H9 (cell line): ENCODE data around the gene HAND2. TPM values are rescaled to one million over a fixed set of nuclear protein-coding genes. Genes with fewer than 3 reads are reported as not detected.

Experiments used
- DNase-seq: peaks from one replicate; pipeline ENCODE4 v3.0.0-alpha.2; 2017
- H2AFZ ChIP-seq: one replicate; pipeline ENCODE4 v1.6.1; 2013; ENCODE audit warnings: mild to moderate bottlenecking, low read length, control low read depth, moderate library complexity
- H2AK5ac ChIP-seq: 2 replicates; pipeline ENCODE4 v1.6.1; 2013; ENCODE audit warnings: low read length, control low read depth, mixed read lengths; ENCODE audit not compliant: insufficient read length
- H2BK120ac ChIP-seq: one replicate; pipeline ENCODE4 v1.6.1; 2013; ENCODE audit warnings: low read depth, mild to moderate bottlenecking, low read length, control low read depth, inconsistent platforms; ENCODE audit not compliant: poor library complexity, severe bottlenecking
- H2BK12ac ChIP-seq: 2 replicates; pipeline ENCODE4 v1.6.1; 2013; ENCODE audit warnings: low read length, control low read depth, mixed read lengths, low read depth; ENCODE audit not compliant: insufficient read length
- H2BK15ac ChIP-seq: 2 replicates; pipeline ENCODE4 v1.6.1; 2013; ENCODE audit warnings: low read depth, low read length, control low read depth
- H2BK20ac ChIP-seq: one replicate; pipeline ENCODE4 v1.6.1; 2013; ENCODE audit warnings: low read depth, mild to moderate bottlenecking, low read length, control low read depth, inconsistent platforms; ENCODE audit not compliant: poor library complexity, severe bottlenecking
- H2BK5ac ChIP-seq: 2 replicates; pipeline ENCODE4 v1.6.1; 2013; ENCODE audit warnings: low read length, control low read depth, mixed read lengths; ENCODE audit not compliant: insufficient read length
- H3K14ac ChIP-seq: 2 replicates; pipeline ENCODE4 v1.6.1; 2013; ENCODE audit warnings: low read length, control low read depth; ENCODE audit not compliant: insufficient read depth
- H3K18ac ChIP-seq: 2 replicates; pipeline ENCODE4 v1.6.1; 2013; ENCODE audit warnings: low read depth, mild to moderate bottlenecking, mixed read lengths, low read length, control low read depth; ENCODE audit not compliant: insufficient read length
- H3K23ac ChIP-seq: 2 replicates; pipeline ENCODE4 v1.6.1; 2013; ENCODE audit warnings: low read length, control low read depth, mixed read lengths, low read depth; ENCODE audit not compliant: insufficient read length
- H3K23me2 ChIP-seq: 2 replicates; pipeline ENCODE4 v1.6.1; 2013; ENCODE audit warnings: low read depth, mild to moderate bottlenecking, mixed read lengths, low read length, control low read depth; ENCODE audit not compliant: insufficient read length, poor library complexity, severe bottlenecking
- H3K27ac ChIP-seq: 2 replicates; pipeline ENCODE4 v1.5.1; 2013; ENCODE audit warnings: low read length, control low read depth, mixed read lengths, low read depth; ENCODE audit not compliant: insufficient read length
- H3K27me3 ChIP-seq: 2 replicates; pipeline ENCODE4 v1.6.1; 2013; ENCODE audit warnings: low read length, control low read depth, inconsistent platforms; ENCODE audit not compliant: insufficient read depth
- H3K4ac ChIP-seq: 2 replicates; pipeline ENCODE4 v1.6.1; 2013; ENCODE audit warnings: low read depth, mild to moderate bottlenecking, control low read depth, inconsistent platforms, low read length, moderate library complexity
- H3K4me1 ChIP-seq: 2 replicates; pipeline ENCODE4 v1.6.1; 2013; ENCODE audit warnings: low read length, control low read depth, inconsistent platforms; ENCODE audit not compliant: insufficient read depth
- H3K4me2 ChIP-seq: 2 replicates; pipeline ENCODE4 v1.6.1; 2013; ENCODE audit warnings: low read length, control low read depth, mixed read lengths; ENCODE audit not compliant: insufficient read length, insufficient read depth
- H3K56ac ChIP-seq: 2 replicates; pipeline ENCODE4 v1.6.1; 2013; ENCODE audit warnings: low read depth, mild to moderate bottlenecking, mixed read lengths, low read length, control low read depth; ENCODE audit not compliant: insufficient read length
- H3K79me1 ChIP-seq: 2 replicates; pipeline ENCODE4 v1.6.1; 2013; ENCODE audit warnings: low read depth, mild to moderate bottlenecking, moderate library complexity, low read length, control low read depth, inconsistent platforms; ENCODE audit not compliant: insufficient read depth, poor library complexity, severe bottlenecking
- H3K79me2 ChIP-seq: 2 replicates; pipeline ENCODE4 v1.6.1; 2013; ENCODE audit warnings: low read length, control low read depth, inconsistent platforms; ENCODE audit not compliant: insufficient read depth
- H3K9ac ChIP-seq: 2 replicates; pipeline ENCODE4 v1.6.1; 2013; ENCODE audit warnings: low read length, control low read depth, mixed read lengths; ENCODE audit not compliant: insufficient read length; ENCODE audit errors: extremely low read depth
- H3K9me3 ChIP-seq: one replicate; pipeline ENCODE4 v1.6.1; 2013; ENCODE audit warnings: low read depth, low read length, inconsistent platforms; ENCODE audit not compliant: control insufficient read depth
- H3T11ph ChIP-seq: one replicate; pipeline ENCODE4 v1.6.1; 2013; ENCODE audit warnings: mild to moderate bottlenecking, low read length, control low read depth, inconsistent platforms
- H4K20me1 ChIP-seq: one replicate; pipeline ENCODE4 v1.6.1; 2013; ENCODE audit not compliant: control insufficient read depth, insufficient read length, insufficient read depth
- H4K5ac ChIP-seq: 2 replicates; pipeline ENCODE4 v1.6.1; 2013; ENCODE audit warnings: low read depth, mild to moderate bottlenecking, mixed read lengths, low read length, control low read depth; ENCODE audit not compliant: insufficient read length
- H4K8ac ChIP-seq: replicated peaks from 2 replicates; pipeline ENCODE4 v1.6.1; 2013; ENCODE audit warnings: low read length, control low read depth, mixed read lengths, low read depth; ENCODE audit not compliant: insufficient read length
- H4K91ac ChIP-seq: 2 replicates; pipeline ENCODE4 v1.6.1; 2013; ENCODE audit warnings: low read depth, mild to moderate bottlenecking, moderate library complexity, mixed read lengths, low read length, control low read depth; ENCODE audit not compliant: insufficient read length
- H3K27ac Mint-ChIP-seq, 3 experiments: 2 replicates in 2 of 3; 3 replicates in 1 of 3; pipeline ENCODE4 v1.8.0; 2020 to 2021; ENCODE audit warnings: mixed read lengths in 3 of 3, mild to moderate bottlenecking in 1 of 3, moderate library complexity in 1 of 3
- H3K27me3 Mint-ChIP-seq: 2 replicates; pipeline ENCODE4 v1.8.0; 2021; ENCODE audit warnings: low read depth, mild to moderate bottlenecking, moderate library complexity, mixed read lengths
- H3K36me3 Mint-ChIP-seq, 3 experiments: 2 replicates in 2 of 3; 3 replicates in 1 of 3; pipeline ENCODE4 v1.8.0; 2020 to 2021; ENCODE audit warnings: low read depth in 3 of 3, mixed read lengths in 3 of 3; ENCODE audit not compliant: insufficient read depth in 1 of 3
- H3K4me1 Mint-ChIP-seq, 2 experiments: 2 replicates each; pipeline ENCODE4 v1.8.0; 2020; ENCODE audit warnings: mixed read lengths in 2 of 2
- H3K4me3 Mint-ChIP-seq, 2 experiments: 2 replicates in 1 of 2; 3 replicates in 1 of 2; pipeline ENCODE4 v1.8.0; 2020 to 2021; ENCODE audit warnings: mild to moderate bottlenecking in 2 of 2, mixed read lengths in 2 of 2, moderate library complexity in 1 of 2
- H3K9me3 Mint-ChIP-seq, 2 experiments: 2 replicates in 1 of 2; 3 replicates in 1 of 2; pipeline ENCODE4 v1.8.0; 2020; ENCODE audit warnings: mild to moderate bottlenecking in 2 of 2, mixed read lengths in 2 of 2, moderate library complexity in 1 of 2
- WGBS: extraction: QIAGEN DNeasy Blood & Tissue Kit; methylation state at CpG from one replicate; pipeline ENCODE4 v1.1.7; 2013; ENCODE audit warnings: missing lambda C conversion rate, low lambda C conversion rate, mixed read lengths; ENCODE audit not compliant: insufficient read length; ENCODE audit errors: extremely low coverage; 5-methylcytosine and 5-hydroxymethylcytosine counted together
- total RNA-seq: library from RNA; stranded (reverse); gene quantifications from 2 replicates; pipeline ENCODE4 v1.2.1, GENCODE V29; 2021
- TF ChIP-seq, protein P1 (sequence below): fragments of 200-600 bp; sonication (generic); conservative IDR thresholded peaks from 3 replicates; pipeline ENCODE4 v1.8.0; 2021; ENCODE audit warnings: antibody characterized with exemption, mild to moderate bottlenecking

Gene HAND2
- total RNA-seq, 1 experiment from 2014 or later, result not detected

DNA sequence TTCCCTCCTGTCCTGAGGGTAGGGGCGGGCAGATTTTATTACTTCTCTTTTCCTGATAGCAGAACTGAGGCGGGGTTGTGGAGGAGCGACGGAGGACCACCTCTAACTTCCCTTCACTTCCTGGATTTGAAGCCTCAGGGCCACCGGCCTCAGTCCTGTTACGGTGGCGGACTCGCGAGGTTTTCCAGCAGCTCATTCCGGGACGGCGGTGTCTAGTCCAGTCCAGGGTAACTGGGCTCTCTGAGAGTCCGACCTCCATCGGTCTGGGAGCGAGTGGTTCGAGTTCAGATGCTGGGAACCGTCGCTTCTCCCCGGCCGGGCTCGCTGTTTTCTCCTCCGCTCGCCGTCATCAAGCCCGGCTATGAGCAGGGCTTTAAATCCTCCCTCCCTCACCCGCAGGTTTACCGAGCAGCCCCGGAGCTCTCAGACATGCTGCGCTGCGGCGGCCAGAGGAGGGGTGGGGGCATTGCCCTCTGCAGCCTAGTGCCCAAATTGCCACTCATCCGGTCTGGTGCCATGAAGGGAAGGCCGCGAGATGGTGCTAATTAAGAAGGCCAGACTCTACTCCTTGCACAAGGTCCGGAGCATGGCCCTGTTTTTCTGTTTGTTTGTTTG is 23.3 kb downstream of the HAND2 start:
- DNase-seq, result peak; percentile 43
- no peaks in the 10 kb centered on the region for H3K9me3 ChIP-seq
- H3K4me2 ChIP-seq, result peak overlapping the region; percentile 56
- no peaks in the 10 kb centered on the region for H3K23me2 ChIP-seq
- H4K20me1 ChIP-seq, result no peaks in the 10 kb centered on the region
- H3K27me3 Mint-ChIP-seq, result peaks cover 100% of the 10 kb centered on the region
- H3K4me1 ChIP-seq, result peaks cover 3% of the 10 kb centered on the region; the same call in 1 of the 2 replicates
- H3K4me1 Mint-ChIP-seq, result peaks cover 23 to 51% of the 10 kb centered on the region in 2 experiments
- no peaks in the 10 kb centered on the region for H3K36me3 Mint-ChIP-seq
- H3K27ac Mint-ChIP-seq, result no peak overlapping the region
- H2BK5ac ChIP-seq, result no peak overlapping the region
- no peak overlapping the region for H4K8ac ChIP-seq
- no peak overlapping the region for H4K91ac ChIP-seq
- TF ChIP-seq, protein P1, sequence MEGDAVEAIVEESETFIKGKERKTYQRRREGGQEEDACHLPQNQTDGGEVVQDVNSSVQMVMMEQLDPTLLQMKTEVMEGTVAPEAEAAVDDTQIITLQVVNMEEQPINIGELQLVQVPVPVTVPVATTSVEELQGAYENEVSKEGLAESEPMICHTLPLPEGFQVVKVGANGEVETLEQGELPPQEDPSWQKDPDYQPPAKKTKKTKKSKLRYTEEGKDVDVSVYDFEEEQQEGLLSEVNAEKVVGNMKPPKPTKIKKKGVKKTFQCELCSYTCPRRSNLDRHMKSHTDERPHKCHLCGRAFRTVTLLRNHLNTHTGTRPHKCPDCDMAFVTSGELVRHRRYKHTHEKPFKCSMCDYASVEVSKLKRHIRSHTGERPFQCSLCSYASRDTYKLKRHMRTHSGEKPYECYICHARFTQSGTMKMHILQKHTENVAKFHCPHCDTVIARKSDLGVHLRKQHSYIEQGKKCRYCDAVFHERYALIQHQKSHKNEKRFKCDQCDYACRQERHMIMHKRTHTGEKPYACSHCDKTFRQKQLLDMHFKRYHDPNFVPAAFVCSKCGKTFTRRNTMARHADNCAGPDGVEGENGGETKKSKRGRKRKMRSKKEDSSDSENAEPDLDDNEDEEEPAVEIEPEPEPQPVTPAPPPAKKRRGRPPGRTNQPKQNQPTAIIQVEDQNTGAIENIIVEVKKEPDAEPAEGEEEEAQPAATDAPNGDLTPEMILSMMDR, result no peak
- no peak overlapping the region for H2BK20ac ChIP-seq
- no peaks in the 10 kb centered on the region for H3K79me2 ChIP-seq
- no peak overlapping the region; the same call in 1 of the 2 replicates for H3K14ac ChIP-seq
- H3T11ph ChIP-seq, result no peak overlapping the region
- no peak overlapping the region for H2BK15ac ChIP-seq
- WGBS, result no CpG with 5 or more reads among the region's 35 CpGs
- H3K9ac ChIP-seq, result no peak overlapping the region
- no peak overlapping the region for H3K18ac ChIP-seq
- no peak overlapping the region for H2BK12ac ChIP-seq
- no peak overlapping the region for H2AK5ac ChIP-seq
- no peak overlapping the region for H2BK120ac ChIP-seq
- no peaks in the 10 kb centered on the region; a peak in 4 of 5 replicates for H3K9me3 Mint-ChIP-seq
- H3K23ac ChIP-seq, result no peak overlapping the region
- H3K27ac ChIP-seq, result no peak overlapping the region
- peaks cover 99% of the 10 kb centered on the region for H3K27me3 ChIP-seq
- H3K79me1 ChIP-seq, result no peaks in the 10 kb centered on the region
- H4K5ac ChIP-seq, result no peak overlapping the region
- H2AFZ ChIP-seq, result no peak overlapping the region
- no peak overlapping the region for H3K56ac ChIP-seq
- no peak overlapping the region for H3K4ac ChIP-seq
- H3K4me3 Mint-ChIP-seq, result peak overlapping the region; percentile 42 to 70
